Panc1 (cell line): ENCODE results near the gene PDE9A. TPM values are rescaled to one million over a fixed set of nuclear protein-coding genes. Genes with fewer than 3 reads are reported as not detected.

Experiments used
- ATAC-seq: fragments of 200-7000 bp; cut with Tn5 transposase; 2 replicates; pipeline ENCODE4 v1.9.1; 2020; ENCODE audit warnings: mild to moderate bottlenecking, moderate library complexity
- BruUV-seq: library from RNA; stranded (reverse); fragments of 400-500 nt; replicated peaks from 2 replicates; lab custom pipeline; 2021; lab: Mats Ljungman, UMichigan
- CTCF ChIA-PET: fragments of 300-600 bp; sonication (Branson Sonifier 250); formaldehyde crosslinking; loops from one replicate; lab custom pipeline; 2022; ENCODE audit warnings: antibody characterized with exemption; lab: Charles Lee
- POLR2A ChIA-PET: fragments of 300-600 bp; sonication (Branson Sonifier 250); formaldehyde crosslinking; loops from one replicate; lab custom pipeline; 2022; ENCODE audit warnings: antibody characterized with exemption; lab: Charles Lee
- DNase-seq: peaks from one replicate; pipeline ENCODE4 v3.0.0-alpha.2; 2010; ENCODE audit warnings: low read depth, low spot score
- H3K27ac ChIP-seq: 2 replicates; pipeline ENCODE4 v1.5.1; 2011; ENCODE audit warnings: mild to moderate bottlenecking, low read length, inconsistent platforms
- H3K27me3 ChIP-seq: fragments of 200-500 bp; sonication (Bioruptor generic); 2 replicates; pipeline ENCODE4 v1.6.0; 2014; ENCODE audit warnings: low read length, inconsistent platforms; ENCODE audit not compliant: control insufficient read depth, insufficient read depth
- H3K36me3 ChIP-seq: fragments of 200-500 bp; sonication (Bioruptor generic); 2 replicates; pipeline ENCODE4 v1.5.1; 2014; ENCODE audit warnings: inconsistent platforms, mild to moderate bottlenecking, low read length, moderate library complexity; ENCODE audit not compliant: control insufficient read depth, insufficient read depth
- H3K4me1 ChIP-seq: 2 replicates; pipeline ENCODE4 v1.5.1; 2011; ENCODE audit warnings: inconsistent platforms, mild to moderate bottlenecking, low read length, moderate library complexity; ENCODE audit not compliant: control insufficient read depth, insufficient read depth
- H3K4me3 ChIP-seq, 2 experiments: 2 replicates each; pipeline ENCODE4 v1.5.1; 2011 to 2012; ENCODE audit warnings: low read depth in 2 of 2, low read length in 2 of 2, mild to moderate bottlenecking in 2 of 2, inconsistent platforms in 1 of 2, moderate library complexity in 1 of 2
- H3K9me3 ChIP-seq: fragments of 200-500 bp; sonication (Bioruptor generic); 2 replicates; pipeline ENCODE4 v1.5.1; 2014; ENCODE audit warnings: low read depth, mild to moderate bottlenecking, inconsistent platforms, low read length, moderate library complexity; ENCODE audit not compliant: control insufficient read depth, insufficient read depth
- CTCF ChIP-seq: fragments of 450-650 bp; IDR thresholded peaks from 2 replicates; pipeline ENCODE4 v1.5.1; 2017; ENCODE audit warnings: mild to moderate bottlenecking
- POLR2AphosphoS5 ChIP-seq: IDR thresholded peaks from 2 replicates; pipeline ENCODE4 v1.6.1; 2012; ENCODE audit warnings: mild to moderate bottlenecking, low read depth, low read length, moderate library complexity
- REST ChIP-seq, 2 experiments: IDR thresholded peaks; 2 replicates each; pipeline ENCODE4 v1.6.1; 2011 to 2012; ENCODE audit warnings: low read depth in 2 of 2, control low read depth in 1 of 2, low read length in 1 of 2, mild to moderate bottlenecking in 1 of 2, moderate library complexity in 1 of 2; ENCODE audit not compliant: insufficient read depth in 1 of 2
- SIN3A ChIP-seq: IDR thresholded peaks from 2 replicates; pipeline ENCODE4 v1.6.1; 2012; ENCODE audit warnings: low read depth, mild to moderate bottlenecking, low read length, moderate library complexity, borderline replicate concordance; ENCODE audit not compliant: insufficient read depth
- TCF7L2 ChIP-seq: IDR thresholded peaks from 2 replicates; pipeline ENCODE4 v1.6.1; 2011; ENCODE audit warnings: mild to moderate bottlenecking, low read depth, low read length, inconsistent platforms
- in situ Hi-C: cut with HindIII; loops from 2 replicates; pipeline ENCODE4 v1.10.0; 2016; ENCODE audit warnings: low sequenced_read_pairs, low pct_unique_long_range_greater_than_20kb
- intact Hi-C: fragments of 100-400 bp; cut with micrococcal nuclease; formaldehyde crosslinking; loops from one replicate; pipeline ENCODE4 v1.10.0; 2022; ENCODE audit not compliant: unreplicated experiment
- total RNA-seq: library from RNA; stranded (reverse); gene quantifications from one replicate; pipeline ENCODE4 v1.2.1, GENCODE V29; 2021; ENCODE audit not compliant: unreplicated experiment

The PDE9A gene
- total RNA-seq, 1 experiment from 2014 or later = 0.72 TPM

- Histone ChIP-seq H3K27ac (no peak overlapping the region), H3K4me1 (no peaks in the 10 kb centered on the region), H3K9me3 (no peaks in the 10 kb centered on the region), H3K27me3 (no peaks in the 10 kb centered on the region; the same call in 1 of the 2 replicates), H3K4me3 (no peak overlapping the region), H3K36me3 (no peaks in the 10 kb centered on the region)
- ATAC-seq = no peak
- POLR2A ChIA-PET = no interaction called here
- no peak for DNase-seq
- BruUV-seq = no TSS peak
- intact Hi-C loops (no loop called here), in situ Hi-C loops (no loop called here)
- TF ChIP-seq REST (IDR thresholded peaks at IDR 0.05; ENCODE audit: insufficient read depth in 1 of 2, low read depth in 2 of 2, low read length in 1 of 2) = no peak
- TF ChIP-seq SIN3A = no peak
- no peak for TF ChIP-seq TCF7L2
- CTCF ChIA-PET = no interaction called here
Observed at GRCh38 chr21:42766739-42767560, 113.5 kb downstream of the PDE9A start.

GRCh38 chr21:42767561-42767835 is 114.1 kb downstream of the PDE9A start:
- no peaks in the 10 kb centered on the region; the same call in 1 of the 2 replicates for H3K27me3 ChIP-seq
- H3K9me3 ChIP-seq = no peaks in the 10 kb centered on the region
- H3K27ac ChIP-seq = no peak overlapping the region
- no peak overlapping the region for H3K4me3 ChIP-seq
- in situ Hi-C loops (no loop called here), intact Hi-C loops (no loop called here)
- DNase-seq (no peak), ATAC-seq (no peak)
- no peaks in the 10 kb centered on the region for H3K4me1 ChIP-seq
- BruUV-seq = no TSS peak
- no peaks in the 10 kb centered on the region for H3K36me3 ChIP-seq
- ChIA-PET CTCF (no interaction called here), POLR2A (no interaction called here)
- TF ChIP-seq POLR2AphosphoS5 (no peak), REST (IDR thresholded peaks at IDR 0.05; ENCODE audit: insufficient read depth in 1 of 2, low read depth in 2 of 2, low read length in 1 of 2) (no peak), SIN3A (no peak), TCF7L2 (no peak), CTCF (no peak)
